HEK293T (cell line): Measurements from ENCODE around the gene GNGT2.

Experiments used
- ARNT ChIP-seq: fragments of 450-650 bp; IDR thresholded peaks from 2 replicates; pipeline ENCODE4 v1.6.1; 2017; ENCODE audit warnings: mild to moderate bottlenecking
- BHLHE40 ChIP-seq: fragments of 450-650 bp; IDR thresholded peaks from 2 replicates; pipeline ENCODE4 v1.6.1; 2016; ENCODE audit warnings: mild to moderate bottlenecking, moderate library complexity, borderline replicate concordance
- ELF4 ChIP-seq: fragments of 450-650 bp; IDR thresholded peaks from 2 replicates; pipeline ENCODE4 v1.6.1; 2017; ENCODE audit warnings: antibody characterized with exemption
- FOXA1 ChIP-seq: fragments of 450-650 bp; IDR thresholded peaks from 2 replicates; pipeline ENCODE4 v1.6.1; 2016; ENCODE audit warnings: mild to moderate bottlenecking
- FOXM1 ChIP-seq: fragments of 450-650 bp; IDR thresholded peaks from 2 replicates; pipeline ENCODE4 v1.6.1; 2017; ENCODE audit warnings: mild to moderate bottlenecking, borderline replicate concordance
- SP1 ChIP-seq: fragments of 450-650 bp; IDR thresholded peaks from 2 replicates; pipeline ENCODE4 v1.6.1; 2017
- SUZ12 ChIP-seq: fragments of 450-650 bp; IDR thresholded peaks from 2 replicates; pipeline ENCODE4 v1.6.1; 2016; ENCODE audit warnings: mild to moderate bottlenecking
- ZNF384 ChIP-seq: fragments of 450-650 bp; IDR thresholded peaks from 2 replicates; pipeline ENCODE4 v1.6.1; 2016
- TF ChIP-seq, protein P1 (sequence below): fragments of 450-650 bp; IDR thresholded peaks from 2 replicates; pipeline ENCODE4 v1.6.1; 2016

DNA sequence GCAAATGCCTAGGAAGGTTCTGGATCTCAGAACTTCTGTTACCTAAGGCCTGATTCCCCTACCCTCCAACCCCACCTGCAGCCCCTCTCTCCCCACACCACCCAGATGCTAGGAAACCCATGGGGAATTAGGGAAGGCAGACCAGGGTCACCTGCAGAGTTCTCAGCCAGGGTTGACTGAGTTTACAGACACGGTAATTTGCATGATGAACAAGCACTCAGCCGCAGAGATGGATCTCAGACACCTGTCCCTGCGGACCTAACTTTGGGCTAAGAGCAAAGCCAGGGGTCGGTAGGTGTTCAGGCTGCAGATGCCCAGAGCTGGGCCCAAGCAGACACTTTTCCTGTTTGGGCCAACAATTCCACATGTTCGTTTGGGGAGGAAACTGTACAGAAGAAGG lies 3.0 kb upstream of the GNGT2 start:
- TF ChIP-seq ZNF384 (no peak), FOXA1 (no peak), SUZ12 (no peak), FOXM1 (no peak), BHLHE40 (no peak), SP1 (no peak), ELF4 (no peak), ARNT (no peak)
- TF ChIP-seq, protein P1, sequence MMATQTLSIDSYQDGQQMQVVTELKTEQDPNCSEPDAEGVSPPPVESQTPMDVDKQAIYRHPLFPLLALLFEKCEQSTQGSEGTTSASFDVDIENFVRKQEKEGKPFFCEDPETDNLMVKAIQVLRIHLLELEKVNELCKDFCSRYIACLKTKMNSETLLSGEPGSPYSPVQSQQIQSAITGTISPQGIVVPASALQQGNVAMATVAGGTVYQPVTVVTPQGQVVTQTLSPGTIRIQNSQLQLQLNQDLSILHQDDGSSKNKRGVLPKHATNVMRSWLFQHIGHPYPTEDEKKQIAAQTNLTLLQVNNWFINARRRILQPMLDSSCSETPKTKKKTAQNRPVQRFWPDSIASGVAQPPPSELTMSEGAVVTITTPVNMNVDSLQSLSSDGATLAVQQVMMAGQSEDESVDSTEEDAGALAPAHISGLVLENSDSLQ: no peak
